Measurements from ENCODE around the gene CD38. TPM values are rescaled to one million over a fixed set of nuclear protein-coding genes. Genes with fewer than 3 reads are reported as not detected.
"Not testable (repeated sequence)": the region's sequence is repeated elsewhere in the genome, so short reads cannot be mapped to it uniquely, and the experiment has no call there.

CD38 gene
- total RNA-seq, 1 donor from 2014 or later = not detected

DNA sequence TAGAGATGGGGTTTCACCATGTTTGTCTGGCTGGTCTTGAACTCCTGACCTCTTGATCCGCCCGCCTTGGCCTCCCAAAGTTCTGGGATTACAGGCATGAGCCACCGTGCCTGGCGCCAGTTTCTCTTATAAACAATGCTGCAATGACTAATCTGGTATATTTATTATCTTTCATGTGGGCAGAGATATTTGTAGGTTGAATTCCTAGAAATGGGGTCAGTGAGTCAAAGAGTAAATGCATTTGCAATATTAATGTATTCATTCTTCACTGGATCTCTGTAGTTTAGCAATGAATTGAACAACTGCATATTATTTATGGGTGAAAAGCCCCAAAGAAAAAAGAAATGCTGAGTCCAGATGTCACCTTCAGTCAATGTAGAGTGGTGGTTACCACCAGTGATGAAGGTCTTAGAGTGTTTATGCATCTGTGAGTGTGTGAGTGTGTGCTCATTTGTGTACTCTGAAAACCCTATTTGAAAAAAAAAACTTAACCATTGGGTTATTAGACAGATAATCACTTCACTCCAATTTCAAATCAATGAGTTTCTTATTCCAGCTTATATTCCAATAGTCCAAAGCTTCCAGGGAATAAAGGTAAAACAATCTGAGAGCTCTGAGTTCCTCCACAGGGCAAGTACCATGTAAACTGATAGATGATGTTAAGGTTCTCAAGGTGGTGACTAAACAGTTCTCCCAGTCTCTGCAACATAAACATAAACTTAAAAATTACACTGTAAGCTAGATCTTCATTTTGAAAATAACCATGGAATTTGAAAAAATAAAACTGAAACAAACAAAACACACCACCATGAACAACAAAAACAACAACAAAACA, 22.6 kb upstream of the CD38 start:
- TF ChIP-seq, protein P1, sequence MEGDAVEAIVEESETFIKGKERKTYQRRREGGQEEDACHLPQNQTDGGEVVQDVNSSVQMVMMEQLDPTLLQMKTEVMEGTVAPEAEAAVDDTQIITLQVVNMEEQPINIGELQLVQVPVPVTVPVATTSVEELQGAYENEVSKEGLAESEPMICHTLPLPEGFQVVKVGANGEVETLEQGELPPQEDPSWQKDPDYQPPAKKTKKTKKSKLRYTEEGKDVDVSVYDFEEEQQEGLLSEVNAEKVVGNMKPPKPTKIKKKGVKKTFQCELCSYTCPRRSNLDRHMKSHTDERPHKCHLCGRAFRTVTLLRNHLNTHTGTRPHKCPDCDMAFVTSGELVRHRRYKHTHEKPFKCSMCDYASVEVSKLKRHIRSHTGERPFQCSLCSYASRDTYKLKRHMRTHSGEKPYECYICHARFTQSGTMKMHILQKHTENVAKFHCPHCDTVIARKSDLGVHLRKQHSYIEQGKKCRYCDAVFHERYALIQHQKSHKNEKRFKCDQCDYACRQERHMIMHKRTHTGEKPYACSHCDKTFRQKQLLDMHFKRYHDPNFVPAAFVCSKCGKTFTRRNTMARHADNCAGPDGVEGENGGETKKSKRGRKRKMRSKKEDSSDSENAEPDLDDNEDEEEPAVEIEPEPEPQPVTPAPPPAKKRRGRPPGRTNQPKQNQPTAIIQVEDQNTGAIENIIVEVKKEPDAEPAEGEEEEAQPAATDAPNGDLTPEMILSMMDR (IDR thresholded peaks at IDR 0.05; ENCODE audit: insufficient read depth, low read length, severe bottlenecking) = no peak
- peak; percentile 72 for DNase-seq (ENCODE audit: low read depth)
- no peak for FAIRE-seq
- H3K27me3 ChIP-seq (ENCODE audit: control insufficient read depth, insufficient read depth, low read length) = no peaks in the 10 kb centered on the region
- H3K36me3 ChIP-seq (ENCODE audit: control insufficient read depth, insufficient read depth, low read length) = no peaks in the 10 kb centered on the region
- H3K4me3 ChIP-seq (ENCODE audit: low read depth, low read length) = no peak overlapping the region

DNA sequence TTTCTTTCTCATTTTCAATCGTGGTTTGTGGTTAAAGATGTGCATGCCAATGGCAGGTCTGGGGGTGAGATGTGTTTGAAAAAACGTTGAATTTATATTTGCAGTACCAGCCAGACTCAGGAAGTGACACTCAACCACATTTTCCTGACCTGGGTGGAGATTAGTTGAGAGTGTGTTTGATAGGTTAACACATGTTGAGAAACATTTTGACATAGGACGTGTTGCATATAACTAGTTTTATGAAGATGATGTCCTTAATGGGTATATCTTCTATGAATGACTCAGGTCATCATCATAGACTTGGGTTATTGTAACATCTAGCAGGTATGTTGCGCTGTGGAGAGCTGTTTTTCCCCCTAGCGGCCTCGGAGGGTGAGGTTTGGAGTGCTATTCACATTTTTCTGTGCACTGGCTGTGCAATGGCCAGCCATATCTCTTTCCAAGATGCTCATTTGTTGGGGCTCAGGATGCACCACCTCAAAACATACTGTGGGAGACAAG, 21.7 kb upstream of the CD38 start:
- DNase-seq (ENCODE audit: low read depth) (peak; percentile 91), FAIRE-seq (no peak)
- TF ChIP-seq, protein P1 (IDR thresholded peaks at IDR 0.05; ENCODE audit: insufficient read depth, low read length, severe bottlenecking) = peak; percentile 58
- no peaks in the 10 kb centered on the region for H3K36me3 ChIP-seq (ENCODE audit: control insufficient read depth, insufficient read depth, low read length)
- H3K4me3 ChIP-seq (ENCODE audit: low read depth, low read length) = no peak overlapping the region
- no peaks in the 10 kb centered on the region for H3K27me3 ChIP-seq (ENCODE audit: control insufficient read depth, insufficient read depth, low read length)

DNA sequence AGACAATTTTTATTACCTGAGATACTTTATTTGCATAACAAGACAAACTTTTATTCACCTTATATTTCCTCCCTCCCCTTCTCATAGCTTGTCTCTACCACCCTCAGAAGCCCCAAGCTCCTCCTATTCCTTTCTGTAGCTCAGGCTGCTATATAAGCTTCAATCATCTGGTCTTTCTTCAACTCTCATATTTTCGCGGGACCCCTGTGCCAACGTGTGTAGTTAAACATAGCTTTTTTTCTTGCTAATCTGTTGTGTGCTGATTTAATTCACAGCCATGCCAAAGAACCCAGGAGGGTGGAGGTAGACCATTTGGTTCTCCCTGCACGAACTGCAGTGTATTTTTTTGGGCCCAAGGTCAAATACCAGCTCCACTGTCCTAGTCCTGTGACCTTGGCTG, 21.1 kb upstream of the CD38 start:
- FAIRE-seq (no peak), DNase-seq (ENCODE audit: low read depth) (no peak)
- TF ChIP-seq, protein P1 (IDR thresholded peaks at IDR 0.05; ENCODE audit: insufficient read depth, low read length, severe bottlenecking) = no peak
- H3K27me3 ChIP-seq (ENCODE audit: control insufficient read depth, insufficient read depth, low read length) = no peaks in the 10 kb centered on the region
- no peak overlapping the region for H3K4me3 ChIP-seq (ENCODE audit: low read depth, low read length)
- H3K36me3 ChIP-seq (ENCODE audit: control insufficient read depth, insufficient read depth, low read length) = no peaks in the 10 kb centered on the region

DNA sequence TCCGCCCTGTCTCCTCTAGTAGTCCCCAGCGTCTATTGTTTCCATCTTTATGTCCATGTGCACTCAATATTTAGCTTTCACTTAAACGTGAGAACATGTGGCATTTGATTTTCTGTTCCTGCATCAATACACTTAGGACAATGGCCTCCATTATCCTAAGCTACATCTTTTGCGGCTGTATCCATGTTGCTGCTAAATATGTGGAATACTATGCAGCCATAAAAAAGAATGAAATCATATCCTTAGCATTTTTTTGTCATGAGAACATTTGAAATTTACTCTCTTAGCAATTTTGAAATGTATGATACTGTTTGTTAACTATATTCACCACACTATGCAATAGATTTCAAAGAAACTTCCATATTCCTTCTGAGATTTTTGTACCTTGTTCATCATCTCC, 19.8 kb upstream of the CD38 start:
- no peaks in the 10 kb centered on the region for H3K27me3 ChIP-seq (ENCODE audit: control insufficient read depth, insufficient read depth, low read length)
- no peak overlapping the region for H3K4me3 ChIP-seq (ENCODE audit: low read depth, low read length)
- FAIRE-seq (no peak), DNase-seq (ENCODE audit: low read depth) (no peak)
- TF ChIP-seq, protein P1 (IDR thresholded peaks at IDR 0.05; ENCODE audit: insufficient read depth, low read length, severe bottlenecking) = no peak
- H3K36me3 ChIP-seq (ENCODE audit: control insufficient read depth, insufficient read depth, low read length) = no peaks in the 10 kb centered on the region

DNA sequence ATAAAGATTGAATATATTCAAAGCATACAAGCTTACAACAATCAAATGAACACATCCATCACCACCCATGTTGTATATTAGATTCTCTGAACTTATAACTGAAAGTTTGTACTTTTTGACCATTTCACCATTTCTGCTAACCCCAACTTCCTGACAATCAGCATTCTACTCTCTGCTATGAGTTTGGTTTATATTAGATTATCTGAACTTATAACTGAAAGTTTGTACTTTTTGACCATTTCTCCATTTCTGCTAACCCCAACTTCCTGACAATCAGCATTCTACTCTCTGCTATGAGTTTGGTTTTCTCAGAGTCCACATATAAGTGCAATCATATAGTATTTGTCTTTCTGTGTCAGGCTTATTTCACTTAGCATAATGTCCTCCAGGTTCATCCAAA, 15.7 kb upstream of the CD38 start:
- DNase-seq (ENCODE audit: low read depth); FAIRE-seq; H3K36me3 ChIP-seq (ENCODE audit: control insufficient read depth, insufficient read depth, low read length); H3K4me3 ChIP-seq (ENCODE audit: low read depth, low read length); H3K27me3 ChIP-seq (ENCODE audit: control insufficient read depth, insufficient read depth, low read length): not testable (repeated sequence)

DNA sequence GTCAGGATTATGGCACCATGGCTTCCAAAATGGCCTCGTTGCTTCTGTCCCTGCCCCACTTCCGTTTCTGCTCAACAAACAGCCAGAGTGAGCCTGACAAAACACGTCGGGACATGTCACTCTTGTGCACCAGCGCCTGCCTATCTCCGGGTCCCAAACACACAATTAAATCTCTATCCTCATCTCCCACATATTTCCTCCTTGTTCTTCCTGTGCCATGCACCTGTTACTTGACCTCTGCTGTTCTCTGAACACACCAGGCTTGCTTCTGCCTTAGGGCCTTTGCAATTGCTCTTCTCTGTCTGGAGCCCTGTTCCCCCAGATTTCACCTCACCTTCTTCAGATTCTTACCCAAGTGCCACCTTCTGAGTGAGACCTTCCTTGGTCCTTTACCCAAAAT, 12.7 kb upstream of the CD38 start:
- TF ChIP-seq, protein P1 (IDR thresholded peaks at IDR 0.05; ENCODE audit: insufficient read depth, low read length, severe bottlenecking) = no peak
- H3K4me3 ChIP-seq (ENCODE audit: low read depth, low read length) = no peak overlapping the region
- H3K27me3 ChIP-seq (ENCODE audit: control insufficient read depth, insufficient read depth, low read length) = no peaks in the 10 kb centered on the region
- FAIRE-seq (no peak), DNase-seq (ENCODE audit: low read depth) (no peak)
- H3K36me3 ChIP-seq (ENCODE audit: control insufficient read depth, insufficient read depth, low read length) = no peaks in the 10 kb centered on the region
